MM.1S (cell line): Measurements from ENCODE around the gene ALDH16A1.

Experiments used
- CTCF ChIP-seq: fragments of 300-600 bp; sonication (generic); IDR thresholded peaks from 2 replicates; pipeline ENCODE4 v1.5.1; 2016; ENCODE audit warnings: antibody characterized with exemption, low read length, mixed read lengths
- EZH2 ChIP-seq: fragments of 300-600 bp; sonication (generic); optimal IDR thresholded peaks from 2 replicates; pipeline ENCODE3; 2017; ENCODE audit warnings: low read depth, mild to moderate bottlenecking, antibody characterized with exemption, low read length, mixed read lengths
- EZH2phosphoT487 ChIP-seq: fragments of 300-600 bp; sonication (generic); IDR thresholded peaks from 2 replicates; pipeline ENCODE4 v1.6.1; 2018; ENCODE audit warnings: antibody characterized with exemption, low read length

- TF ChIP-seq CTCF (peak; percentile 78), EZH2 (no peak), EZH2phosphoT487 (no peak)
Observed at GRCh38 chr19:49443366-49444099, 9.5 kb upstream of the ALDH16A1 start.
